ENCODE data around the gene SSTR4.

Gene SSTR4

DNA sequence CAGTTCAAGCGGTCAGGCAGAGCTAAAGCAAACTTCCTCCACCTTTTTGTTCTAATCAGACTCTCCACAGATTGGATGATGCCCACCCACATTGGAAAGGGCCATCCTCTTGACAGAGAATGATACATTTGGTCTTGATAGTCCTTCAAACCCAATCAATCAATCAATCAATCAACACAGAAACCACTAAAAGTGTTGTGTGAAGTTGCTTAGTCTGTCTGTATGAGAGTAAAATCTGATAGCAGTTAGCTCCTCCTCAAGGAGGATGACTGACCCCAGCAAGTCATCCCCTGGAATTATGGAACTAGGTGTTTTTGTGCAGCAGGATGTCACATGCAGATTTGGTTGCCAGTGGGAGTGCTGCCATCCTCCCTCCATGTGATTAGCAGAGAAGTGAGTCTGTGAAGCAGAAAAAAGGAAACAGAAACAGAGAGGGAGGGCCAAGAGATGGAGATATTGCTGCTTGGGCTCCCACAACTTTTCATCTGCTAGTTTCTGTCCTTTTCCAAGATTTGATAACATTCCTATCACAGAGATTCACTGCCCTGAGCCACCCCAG, 32.0 kb upstream of the SSTR4 start:
- no peak overlapping the region for H3K4me3 ChIP-seq (ENCODE audit: low read depth in 1 of 5, low read length in 5 of 5)
- peaks cover 0 to 3% (median 0%) of the 10 kb centered on the region in 5 donors for H3K27me3 ChIP-seq (ENCODE audit: control insufficient read depth in 5 of 5, insufficient read depth in 4 of 5, low read length in 5 of 5)
- no peak overlapping the region for H3K9ac ChIP-seq (ENCODE audit: low read length in 5 of 5)
- peaks cover 0 to 6% (median 0%) of the 10 kb centered on the region in 5 donors for H3K4me1 ChIP-seq (ENCODE audit: control insufficient read depth in 5 of 5, insufficient read depth in 5 of 5, low read length in 5 of 5)
- H3K36me3 ChIP-seq (ENCODE audit: control insufficient read depth in 5 of 5, insufficient read depth in 5 of 5, low read length in 5 of 5): no peaks in the 10 kb centered on the region
- no peaks in the 10 kb centered on the region for H3K9me3 ChIP-seq (ENCODE audit: control insufficient read depth in 5 of 5, low read length in 5 of 5)
- H3K27ac ChIP-seq (ENCODE audit: low read depth, low read length): no peak overlapping the region

DNA sequence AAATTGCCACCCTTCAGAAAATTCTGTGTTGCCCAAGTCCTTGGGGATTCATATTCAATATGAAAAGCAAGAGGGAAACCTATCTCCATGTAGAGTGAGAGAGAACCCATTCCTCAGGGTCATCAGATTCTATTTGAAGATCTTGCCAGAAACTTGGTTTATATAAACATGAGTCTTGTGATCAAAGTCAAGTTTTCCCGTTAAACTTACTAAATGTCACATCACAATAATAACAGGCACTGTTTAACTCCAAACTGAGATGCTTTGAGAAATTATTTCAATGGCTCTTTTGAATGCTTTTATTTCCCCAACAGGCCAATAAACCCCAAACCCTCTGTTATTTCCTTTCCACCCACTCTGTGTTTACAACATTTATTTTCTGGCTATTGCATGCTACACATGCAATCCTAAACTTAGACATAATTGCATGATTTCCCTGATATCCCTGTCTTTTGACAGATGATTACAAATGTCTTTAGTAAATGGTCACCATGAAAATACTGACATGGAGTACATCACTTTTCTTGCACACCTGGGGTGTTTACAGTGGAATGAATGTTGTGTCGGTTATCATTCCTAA, 31.1 kb upstream of the SSTR4 start:
- peaks cover 0 to 6% (median 0%) of the 10 kb centered on the region in 5 donors for H3K4me1 ChIP-seq (ENCODE audit: control insufficient read depth in 5 of 5, insufficient read depth in 5 of 5, low read length in 5 of 5)
- no peaks in the 10 kb centered on the region for H3K9me3 ChIP-seq (ENCODE audit: control insufficient read depth in 5 of 5, low read length in 5 of 5)
- H3K9ac ChIP-seq (ENCODE audit: low read length in 5 of 5): no peak overlapping the region
- H3K27ac ChIP-seq (ENCODE audit: low read depth, low read length): no peak overlapping the region
- no peaks in the 10 kb centered on the region for H3K36me3 ChIP-seq (ENCODE audit: control insufficient read depth in 5 of 5, insufficient read depth in 5 of 5, low read length in 5 of 5)
- H3K27me3 ChIP-seq (ENCODE audit: control insufficient read depth in 5 of 5, insufficient read depth in 4 of 5, low read length in 5 of 5): peaks cover 0 to 3% (median 0%) of the 10 kb centered on the region in 5 donors
- H3K4me3 ChIP-seq (ENCODE audit: low read depth in 1 of 5, low read length in 5 of 5): no peak overlapping the region

DNA sequence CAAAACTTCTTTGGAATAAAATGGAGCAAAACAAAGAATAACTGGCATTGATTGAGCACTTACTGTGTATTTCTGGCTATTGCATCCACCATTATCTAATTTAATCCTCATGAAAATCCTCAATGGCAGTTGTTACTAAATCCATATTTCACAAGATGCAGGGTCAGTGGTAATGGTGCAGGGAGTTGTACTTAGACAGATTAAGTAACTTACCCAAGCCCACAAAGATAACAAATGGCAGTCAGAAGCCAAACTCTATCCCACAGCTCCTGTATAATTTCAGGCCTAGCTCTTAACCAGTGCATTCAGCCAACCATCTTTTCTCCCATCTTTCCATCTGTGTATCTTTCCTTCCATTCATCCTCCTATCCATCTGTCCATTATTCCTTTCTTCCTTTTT, 29.3 kb upstream of the SSTR4 start:
- Histone ChIP-seq H3K9ac (ENCODE audit: low read length in 5 of 5) (no peak overlapping the region), H3K9me3 (ENCODE audit: control insufficient read depth in 5 of 5, low read length in 5 of 5) (no peaks in the 10 kb centered on the region), H3K4me1 (ENCODE audit: control insufficient read depth in 5 of 5, insufficient read depth in 5 of 5, low read length in 5 of 5) (no peaks in the 10 kb centered on the region), H3K36me3 (ENCODE audit: control insufficient read depth in 5 of 5, insufficient read depth in 5 of 5, low read length in 5 of 5) (no peaks in the 10 kb centered on the region), H3K27me3 (ENCODE audit: control insufficient read depth in 5 of 5, insufficient read depth in 4 of 5, low read length in 5 of 5) (peaks cover 0 to 6% (median 0%) of the 10 kb centered on the region in 5 donors), H3K4me3 (ENCODE audit: low read depth in 1 of 5, low read length in 5 of 5) (no peak overlapping the region), H3K27ac (ENCODE audit: low read depth, low read length) (no peak overlapping the region)

DNA sequence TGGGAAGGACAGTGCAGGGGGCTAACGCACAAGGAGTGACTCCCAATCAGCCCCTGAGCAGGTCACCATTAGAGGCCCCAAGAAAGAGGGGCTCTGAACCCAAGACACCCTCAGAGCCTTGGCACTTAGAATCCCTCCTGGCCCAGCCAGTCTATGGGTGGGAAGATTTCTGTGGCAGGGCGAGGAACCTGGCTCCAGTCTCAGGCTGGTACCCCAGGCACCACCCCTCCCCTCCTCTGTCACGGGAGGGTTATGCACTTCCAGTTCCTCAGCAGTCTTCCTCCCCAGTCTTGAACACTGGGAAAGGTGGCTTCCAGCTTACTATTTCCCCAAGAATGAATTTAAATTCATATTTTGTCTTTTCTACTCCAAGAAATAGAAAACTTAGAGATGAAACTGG, 27.6 kb upstream of the SSTR4 start:
- H3K27me3 ChIP-seq (ENCODE audit: control insufficient read depth in 5 of 5, insufficient read depth in 4 of 5, low read length in 5 of 5): peaks cover 0 to 6% (median 0%) of the 10 kb centered on the region in 5 donors
- no peak overlapping the region for H3K9ac ChIP-seq (ENCODE audit: low read length in 5 of 5)
- H3K4me1 ChIP-seq (ENCODE audit: control insufficient read depth in 5 of 5, insufficient read depth in 5 of 5, low read length in 5 of 5): no peaks in the 10 kb centered on the region
- no peak overlapping the region for H3K4me3 ChIP-seq (ENCODE audit: low read depth in 1 of 5, low read length in 5 of 5)
- no peaks in the 10 kb centered on the region for H3K9me3 ChIP-seq (ENCODE audit: control insufficient read depth in 5 of 5, low read length in 5 of 5)
- no peaks in the 10 kb centered on the region for H3K36me3 ChIP-seq (ENCODE audit: control insufficient read depth in 5 of 5, insufficient read depth in 5 of 5, low read length in 5 of 5)
- H3K27ac ChIP-seq (ENCODE audit: low read depth, low read length): no peak overlapping the region

DNA sequence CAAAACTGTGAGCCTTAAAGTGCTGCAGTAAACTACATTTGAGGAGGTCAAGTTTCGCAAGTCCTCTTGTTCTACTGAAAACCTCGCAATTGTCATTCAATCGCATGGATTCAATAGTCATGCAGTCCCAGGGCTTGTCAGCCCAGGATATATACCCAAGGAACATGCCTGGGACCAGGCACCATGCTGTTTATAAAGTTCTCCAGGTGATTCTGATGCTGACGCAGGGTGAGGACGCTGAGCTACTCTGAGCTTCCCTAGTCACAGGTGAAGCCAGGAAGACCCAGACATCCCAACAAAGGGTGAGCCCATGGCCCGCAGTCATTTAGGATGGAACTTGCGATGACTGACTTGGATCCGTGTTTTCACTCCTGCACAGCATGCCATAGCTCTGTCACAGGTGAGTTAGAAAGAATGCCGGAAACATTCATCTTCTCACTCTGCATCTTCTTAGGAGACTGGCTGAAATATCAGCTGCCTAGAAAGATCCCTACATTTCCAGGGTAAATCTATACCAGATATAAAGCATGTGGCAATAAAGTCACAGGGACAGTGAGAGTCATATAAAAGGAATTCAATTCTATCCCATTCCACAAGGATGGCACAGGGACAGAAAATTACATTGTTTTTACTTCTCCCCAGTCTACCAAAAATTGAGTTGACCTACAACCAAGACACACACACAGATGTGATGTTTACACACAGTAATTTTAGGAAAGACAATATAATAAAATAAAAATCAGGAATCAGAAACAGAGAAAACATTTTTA, 27.0 kb upstream of the SSTR4 start:
- Histone ChIP-seq H3K9ac (ENCODE audit: low read length in 5 of 5) (no peak overlapping the region), H3K27ac (ENCODE audit: low read depth, low read length) (no peak overlapping the region), H3K27me3 (ENCODE audit: control insufficient read depth in 5 of 5, insufficient read depth in 4 of 5, low read length in 5 of 5) (peaks cover 0 to 6% (median 0%) of the 10 kb centered on the region in 5 donors), H3K4me3 (ENCODE audit: low read depth in 1 of 5, low read length in 5 of 5) (no peak overlapping the region), H3K36me3 (ENCODE audit: control insufficient read depth in 5 of 5, insufficient read depth in 5 of 5, low read length in 5 of 5) (no peaks in the 10 kb centered on the region), H3K9me3 (ENCODE audit: control insufficient read depth in 5 of 5, low read length in 5 of 5) (no peaks in the 10 kb centered on the region), H3K4me1 (ENCODE audit: control insufficient read depth in 5 of 5, insufficient read depth in 5 of 5, low read length in 5 of 5) (peaks cover 0 to 3% (median 2%) of the 10 kb centered on the region in 5 donors)

DNA sequence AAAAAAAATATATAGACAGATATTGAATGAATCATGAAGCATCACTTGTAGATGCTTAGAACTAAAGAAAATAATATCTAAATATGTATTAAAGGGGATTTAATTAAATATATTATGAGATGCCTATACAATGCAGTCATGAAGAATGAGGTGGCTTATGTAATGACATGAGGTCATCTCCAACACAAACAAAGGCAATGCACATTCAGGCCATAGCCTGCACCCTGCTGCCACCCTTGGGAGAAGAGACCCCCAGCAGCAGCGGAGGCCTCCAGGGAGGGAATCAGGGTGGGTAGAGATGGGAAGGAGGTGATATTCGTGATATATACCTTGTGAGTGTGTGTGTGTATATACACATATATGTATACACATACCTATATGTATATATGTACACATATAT, 26.4 kb upstream of the SSTR4 start:
- Histone ChIP-seq H3K4me3 (ENCODE audit: low read depth in 1 of 5, low read length in 5 of 5) (no peak overlapping the region), H3K9ac (ENCODE audit: low read length in 5 of 5) (no peak overlapping the region), H3K27me3 (ENCODE audit: control insufficient read depth in 5 of 5, insufficient read depth in 4 of 5, low read length in 5 of 5) (peaks cover 0 to 6% (median 0%) of the 10 kb centered on the region in 5 donors), H3K36me3 (ENCODE audit: control insufficient read depth in 5 of 5, insufficient read depth in 5 of 5, low read length in 5 of 5) (no peaks in the 10 kb centered on the region), H3K9me3 (ENCODE audit: control insufficient read depth in 5 of 5, low read length in 5 of 5) (no peaks in the 10 kb centered on the region), H3K27ac (ENCODE audit: low read depth, low read length) (no peak overlapping the region), H3K4me1 (ENCODE audit: control insufficient read depth in 5 of 5, insufficient read depth in 5 of 5, low read length in 5 of 5) (peaks cover 0 to 8% (median 7%) of the 10 kb centered on the region in 5 donors)

DNA sequence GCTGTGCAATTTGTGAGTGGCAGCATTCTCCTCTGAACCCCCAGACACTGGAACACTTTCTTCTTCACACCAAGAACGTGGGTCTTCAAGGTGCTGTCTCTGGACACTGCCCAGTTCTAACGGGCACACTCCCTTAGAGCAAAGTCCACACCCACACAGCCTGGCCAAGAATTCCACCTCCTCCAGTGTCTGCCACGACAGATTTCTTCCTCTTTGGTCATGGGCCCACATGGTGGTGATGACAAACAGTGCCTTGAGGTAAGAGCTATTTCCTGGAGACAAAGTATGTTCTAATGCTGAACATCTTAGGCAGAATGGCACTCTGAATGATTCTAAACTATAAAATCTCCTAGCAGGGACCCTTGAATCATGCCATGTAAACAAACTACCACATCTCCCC, 25.5 kb upstream of the SSTR4 start:
- H3K27me3 ChIP-seq (ENCODE audit: control insufficient read depth in 5 of 5, insufficient read depth in 4 of 5, low read length in 5 of 5): peaks cover 0 to 6% (median 0%) of the 10 kb centered on the region in 5 donors
- no peaks in the 10 kb centered on the region for H3K9me3 ChIP-seq (ENCODE audit: control insufficient read depth in 5 of 5, low read length in 5 of 5)
- no peak overlapping the region for H3K9ac ChIP-seq (ENCODE audit: low read length in 5 of 5)
- H3K4me1 ChIP-seq (ENCODE audit: control insufficient read depth in 5 of 5, insufficient read depth in 5 of 5, low read length in 5 of 5): peaks cover 0 to 9% (median 8%) of the 10 kb centered on the region in 5 donors
- no peak overlapping the region for H3K4me3 ChIP-seq (ENCODE audit: low read depth in 1 of 5, low read length in 5 of 5)
- H3K27ac ChIP-seq (ENCODE audit: low read depth, low read length): no peak overlapping the region
- H3K36me3 ChIP-seq (ENCODE audit: control insufficient read depth in 5 of 5, insufficient read depth in 5 of 5, low read length in 5 of 5): no peaks in the 10 kb centered on the region

DNA sequence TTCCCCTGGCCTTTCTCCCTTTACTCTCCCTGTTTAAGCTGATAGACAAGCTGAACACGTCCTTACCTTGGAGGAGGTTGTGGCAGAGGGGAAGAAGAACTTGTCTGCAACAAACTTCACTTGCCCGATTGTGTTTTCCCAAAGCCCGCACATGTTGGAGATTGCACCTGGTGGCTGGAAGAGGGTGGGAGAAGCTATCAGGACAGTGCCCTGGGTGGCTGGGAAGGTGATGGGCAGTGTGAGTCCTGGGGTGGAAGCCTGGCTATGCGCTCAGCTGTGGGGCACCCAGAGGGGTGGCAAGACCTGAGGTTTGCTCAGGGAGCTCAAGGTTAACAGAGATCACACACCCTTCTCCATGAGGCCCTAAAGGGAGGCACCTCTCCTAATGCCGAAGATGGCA, 25.0 kb upstream of the SSTR4 start:
- Histone ChIP-seq H3K9ac (ENCODE audit: low read length in 5 of 5) (no peak overlapping the region), H3K27me3 (ENCODE audit: control insufficient read depth in 5 of 5, insufficient read depth in 4 of 5, low read length in 5 of 5) (peaks cover 0 to 6% (median 0%) of the 10 kb centered on the region in 5 donors), H3K4me1 (ENCODE audit: control insufficient read depth in 5 of 5, insufficient read depth in 5 of 5, low read length in 5 of 5) (peaks cover 0 to 9% (median 8%) of the 10 kb centered on the region in 5 donors), H3K4me3 (ENCODE audit: low read depth in 1 of 5, low read length in 5 of 5) (no peak overlapping the region), H3K27ac (ENCODE audit: low read depth, low read length) (no peak overlapping the region), H3K36me3 (ENCODE audit: control insufficient read depth in 5 of 5, insufficient read depth in 5 of 5, low read length in 5 of 5) (no peaks in the 10 kb centered on the region), H3K9me3 (ENCODE audit: control insufficient read depth in 5 of 5, low read length in 5 of 5) (no peaks in the 10 kb centered on the region)

DNA sequence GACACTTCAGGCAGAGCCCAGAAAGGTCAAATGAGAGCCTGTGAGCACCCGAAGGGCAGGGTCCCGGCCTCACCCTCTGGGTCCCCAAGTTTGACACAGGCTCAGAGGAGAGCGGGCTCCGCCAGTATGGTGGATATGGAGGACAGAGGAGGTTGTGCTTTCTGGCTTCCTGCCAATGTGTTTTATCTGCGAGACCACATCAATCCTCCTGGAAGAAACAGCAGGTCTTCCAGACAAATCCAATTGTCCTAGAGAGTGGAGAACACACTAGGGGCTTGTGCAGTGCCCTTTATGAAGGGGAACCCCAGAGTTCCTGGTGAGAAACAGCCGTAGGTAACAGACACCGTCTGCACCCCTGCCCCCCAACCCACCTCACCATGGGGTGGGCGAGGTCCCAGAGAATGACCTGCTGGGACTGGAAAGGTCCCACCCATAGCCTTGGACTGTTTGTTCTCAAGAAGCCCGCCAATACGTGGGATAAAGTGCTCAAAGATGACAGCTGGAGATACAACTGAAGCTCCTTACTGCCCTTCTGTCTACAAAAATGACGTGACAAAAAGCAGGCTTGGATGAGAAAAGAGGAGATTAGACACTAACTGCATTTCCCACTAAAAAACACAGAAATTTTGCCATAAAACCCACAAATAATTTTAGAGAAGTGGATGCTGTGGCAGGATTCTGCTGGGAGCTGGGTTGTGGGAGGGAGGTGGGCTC, 23.9 kb upstream of the SSTR4 start:
- peaks cover 0 to 6% (median 0%) of the 10 kb centered on the region in 5 donors for H3K27me3 ChIP-seq (ENCODE audit: control insufficient read depth in 5 of 5, insufficient read depth in 4 of 5, low read length in 5 of 5)
- H3K4me3 ChIP-seq (ENCODE audit: low read depth in 1 of 5, low read length in 5 of 5): no peak overlapping the region
- H3K36me3 ChIP-seq (ENCODE audit: control insufficient read depth in 5 of 5, insufficient read depth in 5 of 5, low read length in 5 of 5): no peaks in the 10 kb centered on the region
- no peaks in the 10 kb centered on the region for H3K9me3 ChIP-seq (ENCODE audit: control insufficient read depth in 5 of 5, low read length in 5 of 5)
- H3K27ac ChIP-seq (ENCODE audit: low read depth, low read length): no peak overlapping the region
- no peak overlapping the region for H3K9ac ChIP-seq (ENCODE audit: low read length in 5 of 5)
- peaks cover 0 to 9% (median 8%) of the 10 kb centered on the region in 5 donors for H3K4me1 ChIP-seq (ENCODE audit: control insufficient read depth in 5 of 5, insufficient read depth in 5 of 5, low read length in 5 of 5)

DNA sequence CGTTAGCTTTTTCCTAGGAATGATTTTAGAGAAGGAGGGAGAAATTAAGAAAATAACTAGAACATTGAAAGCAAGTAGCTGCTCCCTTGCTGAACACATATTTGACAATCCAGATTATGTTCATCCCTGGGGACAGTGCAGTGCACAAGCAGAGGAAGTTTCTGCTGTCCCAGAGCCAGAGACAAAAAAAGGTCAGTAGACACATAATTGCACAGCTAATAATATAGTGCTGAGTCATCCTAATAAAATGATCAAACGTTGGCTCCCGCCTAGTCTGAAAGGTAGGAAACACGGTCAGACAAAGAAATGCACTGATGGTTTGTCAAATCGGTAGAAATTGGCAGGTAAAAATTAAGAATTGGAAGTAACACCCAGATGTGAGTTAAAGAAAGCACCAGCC, 21.7 kb upstream of the SSTR4 start:
- Histone ChIP-seq H3K27me3 (ENCODE audit: control insufficient read depth in 5 of 5, insufficient read depth in 4 of 5, low read length in 5 of 5) (peaks cover 0 to 6% (median 0%) of the 10 kb centered on the region in 5 donors), H3K9ac (ENCODE audit: low read length in 5 of 5) (no peak overlapping the region), H3K9me3 (ENCODE audit: control insufficient read depth in 5 of 5, low read length in 5 of 5) (no peaks in the 10 kb centered on the region), H3K27ac (ENCODE audit: low read depth, low read length) (no peak overlapping the region), H3K4me1 (ENCODE audit: control insufficient read depth in 5 of 5, insufficient read depth in 5 of 5, low read length in 5 of 5) (peaks cover 0 to 9% (median 8%) of the 10 kb centered on the region in 5 donors), H3K36me3 (ENCODE audit: control insufficient read depth in 5 of 5, insufficient read depth in 5 of 5, low read length in 5 of 5) (no peaks in the 10 kb centered on the region), H3K4me3 (ENCODE audit: low read depth in 1 of 5, low read length in 5 of 5) (no peak overlapping the region)

All from subcutaneous abdominal adipose tissue (tissue), 5 donors.